Erythroblast (primary cell): ENCODE data around the gene RNF123.

Source experiments
- GATA1 ChIP-seq: IDR thresholded peaks from 2 replicates; pipeline ENCODE4 v1.6.1; 2011; ENCODE audit warnings: low read depth, mild to moderate bottlenecking, control low read depth, low read length, moderate library complexity
- POLR2A ChIP-seq: IDR thresholded peaks from 2 replicates; pipeline ENCODE4 v1.6.1; 2011; ENCODE audit warnings: mild to moderate bottlenecking, low read length

DNA sequence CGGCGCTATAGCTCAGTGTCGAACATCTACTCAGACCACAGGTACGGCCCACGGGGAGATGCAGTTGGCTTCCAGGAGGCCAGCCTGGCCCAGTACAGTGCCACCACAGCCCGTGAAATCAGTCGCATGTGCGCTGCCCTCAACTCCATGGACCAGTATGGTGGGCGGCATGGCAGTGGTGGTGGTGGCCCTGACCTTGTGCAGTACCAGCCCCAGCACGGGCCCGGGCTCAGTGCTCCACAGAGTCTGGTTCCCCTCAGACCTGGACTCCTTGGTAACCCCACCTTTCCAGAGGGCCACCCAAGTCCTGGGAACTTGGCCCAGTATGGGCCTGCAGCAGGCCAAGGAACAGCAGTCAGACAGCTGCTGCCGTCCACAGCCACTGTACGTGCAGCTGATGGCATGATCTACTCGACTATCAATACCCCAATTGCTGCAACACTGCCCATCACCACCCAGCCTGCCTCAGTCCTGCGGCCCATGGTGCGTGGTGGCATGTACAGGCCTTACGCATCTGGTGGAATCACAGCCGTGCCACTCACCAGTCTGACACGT lies 33.5 kb upstream of the RNF123 start:
- no peak for TF ChIP-seq POLR2A
- TF ChIP-seq GATA1, result no peak
